Measurements from ENCODE around the gene B3GALT4.
A peak's percentile ranks its signal among the peaks of the same experiment; 100 is the strongest.

DNA sequence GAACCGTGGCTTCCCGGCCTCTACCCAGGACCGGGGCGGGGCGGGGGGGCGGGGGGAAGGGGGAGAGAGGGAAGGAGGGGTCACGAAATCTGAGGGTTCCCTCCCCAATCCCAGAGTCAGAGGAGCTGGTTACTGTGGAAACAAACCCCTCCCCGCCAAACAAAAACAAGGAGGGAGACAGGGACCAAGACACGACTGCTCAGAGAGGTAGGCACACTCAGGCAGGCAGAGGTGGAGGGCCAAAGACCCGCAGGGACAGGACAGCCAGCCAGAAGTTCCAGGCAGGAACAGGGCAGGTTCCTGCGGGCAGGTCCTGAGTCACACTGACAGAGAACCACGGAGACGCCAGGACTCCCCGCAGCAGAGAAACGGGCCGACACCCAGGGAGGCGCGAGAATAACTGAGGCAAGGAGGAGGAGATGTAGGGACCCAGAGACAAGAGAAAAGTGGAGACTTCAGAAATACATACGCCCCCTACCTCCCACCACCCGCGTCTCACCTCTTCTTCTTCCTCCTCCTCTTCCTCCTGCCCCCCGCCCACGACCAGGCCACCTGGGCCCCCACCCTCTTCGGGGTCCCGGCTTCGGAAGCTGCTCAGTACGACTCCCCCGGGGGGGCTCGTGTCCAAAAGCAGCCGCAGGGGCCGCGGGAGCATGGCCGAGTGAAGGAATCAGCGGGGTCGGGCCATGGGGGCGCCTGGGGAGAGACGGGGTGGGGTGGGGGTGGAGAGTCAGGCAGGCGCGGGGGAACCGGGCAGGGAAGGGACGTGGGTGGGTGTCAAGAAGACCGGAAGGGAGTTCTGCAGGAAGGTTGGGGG, 21.2 kb downstream of the B3GALT4 start:
- TF ChIP-seq, protein P1, sequence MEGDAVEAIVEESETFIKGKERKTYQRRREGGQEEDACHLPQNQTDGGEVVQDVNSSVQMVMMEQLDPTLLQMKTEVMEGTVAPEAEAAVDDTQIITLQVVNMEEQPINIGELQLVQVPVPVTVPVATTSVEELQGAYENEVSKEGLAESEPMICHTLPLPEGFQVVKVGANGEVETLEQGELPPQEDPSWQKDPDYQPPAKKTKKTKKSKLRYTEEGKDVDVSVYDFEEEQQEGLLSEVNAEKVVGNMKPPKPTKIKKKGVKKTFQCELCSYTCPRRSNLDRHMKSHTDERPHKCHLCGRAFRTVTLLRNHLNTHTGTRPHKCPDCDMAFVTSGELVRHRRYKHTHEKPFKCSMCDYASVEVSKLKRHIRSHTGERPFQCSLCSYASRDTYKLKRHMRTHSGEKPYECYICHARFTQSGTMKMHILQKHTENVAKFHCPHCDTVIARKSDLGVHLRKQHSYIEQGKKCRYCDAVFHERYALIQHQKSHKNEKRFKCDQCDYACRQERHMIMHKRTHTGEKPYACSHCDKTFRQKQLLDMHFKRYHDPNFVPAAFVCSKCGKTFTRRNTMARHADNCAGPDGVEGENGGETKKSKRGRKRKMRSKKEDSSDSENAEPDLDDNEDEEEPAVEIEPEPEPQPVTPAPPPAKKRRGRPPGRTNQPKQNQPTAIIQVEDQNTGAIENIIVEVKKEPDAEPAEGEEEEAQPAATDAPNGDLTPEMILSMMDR (IDR thresholded peaks at IDR 0.05) = no peak
- TF ChIP-seq POLR2A (IDR thresholded peaks at IDR 0.05) (peak; percentile 84), POLR2AphosphoS5 (IDR thresholded peaks at IDR 0.05) (peak; percentile 84 to 90 (median 85))

Measured in breast epithelium (tissue), 3 donors.